Measurements from ENCODE around the gene NTM. TPM values are rescaled to one million over a fixed set of nuclear protein-coding genes. Genes with fewer than 3 reads are reported as not detected.

NTM gene
- total RNA-seq, 4 donors from 2014 or later: 3.6 to 11.8 (median 7.8) TPM

GRCh38 chr11:131600628-131601027, 230.2 kb downstream of the NTM start:
- Histone ChIP-seq H3K36me3 (no peaks in the 10 kb centered on the region), H3K4me1 (no peaks in the 10 kb centered on the region), H3K9me3 (no peaks in the 10 kb centered on the region), H3K4me3 (no peak overlapping the region), H3K27ac (no peak overlapping the region), H3K27me3 (peaks cover 5% of the 10 kb centered on the region)
- 12 to 19% methylated on average over 3 to 4 of the region's 4 CpGs for WGBS, 2 donors (ENCODE audit: low coverage in 1 of 2)
- ATAC-seq: no peak
- TF ChIP-seq POLR2A (IDR thresholded peaks at IDR 0.05) (no peak), EP300 (IDR thresholded peaks at IDR 0.05) (no peak), CTCF (IDR thresholded peaks at IDR 0.05) (no peak), POLR2AphosphoS5 (IDR thresholded peaks at IDR 0.05) (no peak)

- no peaks in the 10 kb centered on the region for H3K9me3 ChIP-seq
- H3K36me3 ChIP-seq: no peaks in the 10 kb centered on the region
- no peaks in the 10 kb centered on the region for H3K4me1 ChIP-seq
- TF ChIP-seq POLR2AphosphoS5 (IDR thresholded peaks at IDR 0.05): no peak
- TF ChIP-seq POLR2A (IDR thresholded peaks at IDR 0.05): no peak
- TF ChIP-seq CTCF (IDR thresholded peaks at IDR 0.05): no peak
- H3K27me3 ChIP-seq: peaks cover 5% of the 10 kb centered on the region
- H3K4me3 ChIP-seq: no peak overlapping the region
- no peak overlapping the region for H3K27ac ChIP-seq
- ATAC-seq: no peak
Observed at GRCh38 chr11:131601586-131601985, 231.2 kb downstream of the NTM start.

- ATAC-seq: no peak
- no peak for TF ChIP-seq POLR2AphosphoS5 (IDR thresholded peaks at IDR 0.05)
- TF ChIP-seq EP300 (IDR thresholded peaks at IDR 0.05): no peak
- no peak for TF ChIP-seq POLR2A (IDR thresholded peaks at IDR 0.05)
- TF ChIP-seq CTCF (IDR thresholded peaks at IDR 0.05): no peak
- Histone ChIP-seq H3K27ac (no peak overlapping the region), H3K4me1 (no peaks in the 10 kb centered on the region), H3K9me3 (no peaks in the 10 kb centered on the region), H3K4me3 (no peak overlapping the region), H3K36me3 (no peaks in the 10 kb centered on the region), H3K27me3 (peaks cover 2% of the 10 kb centered on the region)
- 92 to 100% methylated on average over 2 of the region's 2 CpGs for WGBS, 2 donors (ENCODE audit: low coverage in 1 of 2)
Observed at GRCh38 chr11:131602431-131602830, 232.0 kb downstream of the NTM start.

- no peaks in the 10 kb centered on the region for H3K27me3 ChIP-seq
- H3K4me3 ChIP-seq: no peak overlapping the region
- TF ChIP-seq EP300 (IDR thresholded peaks at IDR 0.05) (no peak), CTCF (IDR thresholded peaks at IDR 0.05) (no peak), POLR2AphosphoS5 (IDR thresholded peaks at IDR 0.05) (no peak), POLR2A (IDR thresholded peaks at IDR 0.05) (no peak)
- H3K27ac ChIP-seq: no peak overlapping the region
- WGBS, 2 donors (ENCODE audit: low coverage in 1 of 2): 83 to 96% methylated on average over 5 to 6 of the region's 6 CpGs
- H3K9me3 ChIP-seq: no peaks in the 10 kb centered on the region
- no peaks in the 10 kb centered on the region for H3K36me3 ChIP-seq
- ATAC-seq: no peak
- H3K4me1 ChIP-seq: no peaks in the 10 kb centered on the region
Observed at GRCh38 chr11:131606811-131607335, 236.5 kb downstream of the NTM start.

GRCh38 chr11:131609337-131609736, 238.9 kb downstream of the NTM start:
- no peak for ATAC-seq
- 67 to 68% methylated on average over 1 to 4 of the region's 4 CpGs for WGBS, 2 donors (ENCODE audit: low coverage in 1 of 2)
- Histone ChIP-seq H3K4me3 (no peak overlapping the region), H3K27me3 (peaks cover 6% of the 10 kb centered on the region), H3K27ac (no peak overlapping the region), H3K36me3 (no peaks in the 10 kb centered on the region), H3K9me3 (no peaks in the 10 kb centered on the region), H3K4me1 (no peaks in the 10 kb centered on the region)
- no peak for TF ChIP-seq CTCF (IDR thresholded peaks at IDR 0.05)
- no peak for TF ChIP-seq POLR2A (IDR thresholded peaks at IDR 0.05)
- no peak for TF ChIP-seq EP300 (IDR thresholded peaks at IDR 0.05)
- TF ChIP-seq POLR2AphosphoS5 (IDR thresholded peaks at IDR 0.05): no peak
